Measurements from ENCODE around the gene MPEG1. TPM values are rescaled to one million over a fixed set of nuclear protein-coding genes. Genes with fewer than 3 reads are reported as not detected.

The MPEG1 gene, protein sequence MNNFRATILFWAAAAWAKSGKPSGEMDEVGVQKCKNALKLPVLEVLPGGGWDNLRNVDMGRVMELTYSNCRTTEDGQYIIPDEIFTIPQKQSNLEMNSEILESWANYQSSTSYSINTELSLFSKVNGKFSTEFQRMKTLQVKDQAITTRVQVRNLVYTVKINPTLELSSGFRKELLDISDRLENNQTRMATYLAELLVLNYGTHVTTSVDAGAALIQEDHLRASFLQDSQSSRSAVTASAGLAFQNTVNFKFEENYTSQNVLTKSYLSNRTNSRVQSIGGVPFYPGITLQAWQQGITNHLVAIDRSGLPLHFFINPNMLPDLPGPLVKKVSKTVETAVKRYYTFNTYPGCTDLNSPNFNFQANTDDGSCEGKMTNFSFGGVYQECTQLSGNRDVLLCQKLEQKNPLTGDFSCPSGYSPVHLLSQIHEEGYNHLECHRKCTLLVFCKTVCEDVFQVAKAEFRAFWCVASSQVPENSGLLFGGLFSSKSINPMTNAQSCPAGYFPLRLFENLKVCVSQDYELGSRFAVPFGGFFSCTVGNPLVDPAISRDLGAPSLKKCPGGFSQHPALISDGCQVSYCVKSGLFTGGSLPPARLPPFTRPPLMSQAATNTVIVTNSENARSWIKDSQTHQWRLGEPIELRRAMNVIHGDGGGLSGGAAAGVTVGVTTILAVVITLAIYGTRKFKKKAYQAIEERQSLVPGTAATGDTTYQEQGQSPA
- total RNA-seq: 13.5 TPM

DNA sequence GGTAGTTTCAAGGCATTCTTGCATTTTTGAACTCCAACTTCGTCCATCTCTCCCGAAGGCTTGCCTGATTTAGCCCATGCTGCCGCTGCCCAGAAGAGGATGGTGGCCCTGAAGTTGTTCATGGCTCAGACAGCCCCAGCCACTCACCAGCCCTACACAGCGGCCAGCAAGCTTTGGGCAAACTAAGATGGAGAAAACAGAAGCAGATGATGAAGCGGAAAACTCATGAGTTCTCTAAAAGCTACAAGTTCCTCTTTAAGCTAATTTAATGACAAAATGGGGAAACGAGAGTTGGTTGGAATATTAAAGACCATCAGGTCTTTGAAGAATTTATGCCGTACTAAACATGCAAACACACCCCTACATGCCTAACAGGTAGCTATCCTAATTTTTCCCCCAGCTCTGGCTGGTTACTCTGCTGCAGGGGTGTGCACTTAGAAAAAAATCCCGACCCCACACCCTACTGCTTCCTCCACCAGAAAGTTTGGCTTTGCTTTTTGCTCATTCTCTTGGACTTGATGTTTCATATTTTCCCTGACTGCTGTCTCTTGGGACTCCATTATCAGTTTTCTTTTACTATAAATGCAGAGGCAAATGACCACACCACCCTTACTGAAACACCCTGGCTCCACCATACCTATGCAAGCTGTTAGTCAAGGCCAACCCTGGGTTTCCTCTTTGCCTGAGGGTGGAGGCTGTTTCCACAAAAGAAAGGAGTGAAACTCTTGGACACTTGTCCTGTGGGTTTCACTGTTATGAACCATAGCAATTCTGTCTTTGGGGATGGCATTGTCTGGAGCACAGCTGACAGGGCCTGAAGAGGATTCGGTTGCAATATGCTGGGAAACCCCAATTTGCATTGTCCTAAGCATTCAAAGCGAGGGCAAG is at the start of gene MPEG1:
MPEG1 (minus strand) TSS at position 184 of the 888 bp plus-strand sequence; CDS start at position 122, 62 bp downstream.
- DNase-seq (ENCODE audit: low spot score): no peak

DNA sequence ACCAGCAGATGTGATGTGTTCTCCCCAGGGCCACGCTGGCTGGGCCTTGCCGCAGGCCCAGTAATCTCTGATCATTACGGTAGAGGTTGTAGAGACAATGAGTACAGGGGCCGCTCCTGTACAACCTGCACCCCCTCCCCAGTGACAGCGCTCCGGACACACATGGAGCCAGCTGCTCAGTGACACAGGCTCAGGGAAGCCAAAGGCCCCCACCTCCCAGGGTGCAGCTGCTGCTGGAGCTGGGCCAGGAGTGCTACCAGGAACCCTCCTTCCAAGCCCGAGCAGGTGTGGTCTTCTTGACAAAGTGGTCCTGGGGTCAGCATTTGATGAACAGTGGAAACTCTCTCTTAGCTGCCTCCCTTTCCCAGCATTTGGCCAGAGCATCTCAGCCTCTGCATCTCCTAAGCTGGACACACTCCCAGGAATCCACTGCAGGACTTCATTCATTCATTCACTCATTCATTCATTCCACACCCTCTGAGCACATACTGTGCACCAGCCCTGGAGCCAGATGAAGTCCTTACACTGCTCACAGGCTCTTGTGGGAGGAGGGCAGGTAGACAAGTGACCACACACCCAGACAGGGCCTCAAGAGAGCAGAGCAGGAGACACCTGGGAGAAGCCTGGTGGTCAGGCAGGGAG is 49.6 kb upstream of the MPEG1 start:
- no peak for DNase-seq (ENCODE audit: low spot score)

DNA sequence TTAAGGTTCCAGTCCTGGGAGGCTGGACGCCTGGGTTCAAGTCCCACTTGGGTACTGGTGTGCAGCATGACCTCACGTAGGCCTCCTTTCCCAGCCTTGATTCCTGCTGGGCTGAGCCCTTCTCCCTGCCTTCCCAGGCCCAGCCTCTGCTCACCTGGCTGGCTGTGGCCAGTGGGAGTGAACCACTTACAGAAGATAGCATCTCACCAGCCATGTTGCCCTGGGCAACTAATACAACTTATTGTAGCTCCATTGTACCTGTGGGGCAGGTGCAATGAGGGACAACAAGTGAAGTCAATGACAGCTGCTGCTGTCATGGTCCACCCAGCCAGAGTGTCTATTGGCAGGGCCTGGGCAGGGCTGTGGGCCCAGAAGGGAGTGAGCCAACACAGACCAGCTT is 48.4 kb upstream of the MPEG1 start:
- no peak for DNase-seq (ENCODE audit: low spot score)

DNA sequence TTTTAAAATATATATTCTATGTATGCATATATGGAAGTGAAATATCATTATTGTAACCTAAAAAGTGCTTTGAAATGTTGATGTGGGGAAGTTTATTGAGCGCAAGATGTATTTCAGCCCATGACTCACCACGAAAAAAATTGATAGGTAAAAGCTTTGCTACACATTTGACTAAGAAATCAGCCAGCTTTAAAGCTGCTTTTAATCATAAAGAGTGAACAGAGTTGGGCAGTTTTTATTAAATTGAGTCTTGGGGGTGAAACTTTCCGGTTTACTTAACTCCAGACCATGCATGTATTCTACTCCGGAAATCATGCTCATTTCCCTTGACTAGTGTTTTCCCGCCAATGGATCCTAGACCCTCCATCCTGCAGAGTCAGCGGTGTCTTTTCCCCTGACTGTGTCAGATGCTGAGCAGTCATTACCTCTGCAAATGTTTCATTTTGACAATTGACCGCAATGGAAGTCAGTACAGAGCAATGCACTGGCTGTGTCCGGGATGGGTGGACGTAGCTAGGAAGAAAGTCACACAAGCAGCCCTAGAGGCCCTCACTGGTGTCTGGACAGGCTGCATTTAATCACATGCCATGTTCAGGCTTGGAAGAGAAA is 47.2 kb upstream of the MPEG1 start:
- no peak for DNase-seq (ENCODE audit: low spot score)

DNA sequence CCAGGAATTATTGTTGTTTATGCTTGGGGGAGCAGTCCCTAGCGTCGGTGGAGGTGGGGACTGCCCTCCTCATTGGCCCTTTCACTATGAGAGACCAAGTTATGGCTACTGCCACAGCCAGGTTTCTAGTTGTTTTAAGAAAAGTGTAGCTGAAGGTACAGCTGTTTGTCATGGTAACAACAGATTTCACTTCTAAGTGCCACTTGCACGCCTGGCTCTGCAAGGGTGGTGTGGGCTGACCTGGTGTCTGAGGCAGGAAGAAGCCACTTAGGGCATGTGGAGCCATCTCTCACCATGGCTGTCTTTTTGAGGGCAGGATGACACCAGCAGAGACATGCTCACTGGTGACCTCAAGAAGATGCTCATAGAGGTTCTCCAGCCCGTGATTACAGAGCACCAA is 46.3 kb upstream of the MPEG1 start:
- DNase-seq (ENCODE audit: low spot score): no peak

DNA sequence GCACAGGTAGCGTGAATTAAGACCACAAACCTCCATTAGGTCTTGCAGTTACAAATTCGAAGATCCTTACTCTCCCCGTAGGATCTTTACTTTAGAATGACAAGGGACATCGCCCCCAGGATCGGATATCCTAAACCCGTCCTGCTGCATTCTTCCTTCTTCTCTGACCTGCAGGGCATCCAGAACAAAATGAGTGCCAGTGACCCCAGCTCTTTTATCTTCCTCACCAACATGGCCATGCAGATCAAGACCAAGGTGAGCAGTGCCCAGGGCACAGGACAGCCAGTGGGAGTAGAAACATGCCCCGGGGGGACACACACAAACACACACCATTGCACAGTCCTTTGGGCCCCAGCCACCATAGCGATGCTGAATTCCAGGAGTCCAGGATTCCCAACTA is 42.6 kb upstream of the MPEG1 start:
- DNase-seq (ENCODE audit: low spot score): no peak

DNA sequence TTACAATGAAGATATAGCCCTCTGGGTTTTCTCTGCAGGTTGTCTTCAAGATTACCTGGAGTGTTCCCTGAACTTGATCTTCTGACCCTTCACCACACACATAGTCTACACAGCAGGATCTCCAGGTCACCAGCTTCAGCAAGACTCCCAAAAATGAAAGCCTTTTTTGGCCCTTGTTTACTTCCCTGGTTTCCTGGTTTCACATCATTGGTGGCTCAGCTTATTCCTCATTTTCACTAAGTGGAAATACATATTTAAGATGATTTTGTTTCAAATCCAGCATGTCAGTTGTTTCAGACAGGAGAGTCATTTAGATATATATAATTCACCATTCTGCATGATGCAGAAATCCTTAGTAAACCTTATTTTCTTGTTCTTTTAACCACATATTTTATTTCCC is 41.6 kb upstream of the MPEG1 start:
- no peak for DNase-seq (ENCODE audit: low spot score)

DNA sequence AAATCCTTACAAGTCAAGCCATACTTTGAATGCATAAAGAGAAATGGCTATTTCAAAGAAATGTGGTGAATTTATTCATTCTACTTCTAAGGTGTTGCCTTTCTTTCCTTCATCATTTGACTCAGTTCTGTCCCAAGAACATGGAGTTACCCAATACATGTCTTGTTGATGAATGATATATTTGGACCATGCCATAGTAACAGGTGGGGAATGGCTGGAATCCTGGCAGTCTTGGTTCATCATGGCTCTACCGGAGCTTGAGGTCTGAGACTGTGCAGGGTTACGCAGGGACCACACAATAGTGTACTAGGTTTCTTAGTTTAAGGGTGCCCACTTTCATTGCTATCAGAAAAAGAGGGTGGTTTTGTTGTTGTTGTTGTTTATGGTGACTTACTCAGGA is 40.3 kb upstream of the MPEG1 start:
- no peak for DNase-seq (ENCODE audit: low spot score)

DNA sequence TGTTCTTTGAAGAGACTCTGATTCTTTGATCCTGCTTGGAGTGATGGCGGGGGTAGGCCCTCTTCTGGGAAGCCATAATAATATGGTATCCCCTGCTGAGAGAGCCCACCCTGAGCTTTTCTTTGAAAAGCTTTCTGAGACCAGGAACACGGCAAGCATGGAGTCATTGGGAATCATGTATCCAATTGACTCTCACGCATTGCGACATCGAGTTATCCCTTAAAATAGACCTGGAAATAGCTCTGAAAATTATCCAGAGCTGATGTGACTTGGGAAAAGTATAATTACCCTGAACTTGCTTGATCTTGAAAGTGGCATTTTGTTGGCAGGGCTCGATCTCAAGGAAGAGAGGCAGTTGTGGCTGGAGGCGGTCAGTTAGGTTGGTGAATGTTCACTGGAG is 36.8 kb upstream of the MPEG1 start:
- DNase-seq (ENCODE audit: low spot score): no peak

DNA sequence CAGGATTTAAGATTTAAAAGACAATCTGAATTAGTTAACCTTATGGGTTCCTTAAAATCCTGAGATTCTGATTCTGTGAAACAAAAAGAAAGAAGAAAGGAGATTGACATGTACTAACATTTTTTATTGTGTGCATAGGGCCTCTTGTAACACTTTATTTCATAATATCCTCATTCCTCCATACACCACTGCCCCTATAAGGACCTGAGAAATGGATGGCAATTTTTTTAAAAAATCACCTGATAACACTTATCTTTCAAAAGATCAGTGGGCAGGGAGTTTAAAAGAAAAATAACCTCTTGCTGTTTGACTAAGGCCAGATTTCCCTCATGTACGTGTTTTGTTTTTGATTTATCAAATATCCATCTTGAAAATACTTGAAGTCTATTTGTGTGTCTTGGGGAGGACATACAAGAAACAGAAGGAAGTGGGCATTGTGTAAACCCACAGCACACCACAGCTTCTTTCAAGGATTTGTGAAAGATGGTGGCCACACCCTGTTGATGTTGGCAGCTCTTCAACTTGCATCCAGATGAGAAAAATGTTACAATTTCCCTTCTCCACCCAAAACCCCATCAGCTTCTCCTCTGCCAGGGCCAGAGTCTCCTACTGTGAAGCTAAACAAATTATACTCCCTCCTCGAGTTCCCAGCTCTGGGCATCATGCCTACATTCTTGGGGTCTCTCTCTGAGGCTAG is 35.0 kb upstream of the MPEG1 start:
- DNase-seq (ENCODE audit: low spot score): no peak

DNA sequence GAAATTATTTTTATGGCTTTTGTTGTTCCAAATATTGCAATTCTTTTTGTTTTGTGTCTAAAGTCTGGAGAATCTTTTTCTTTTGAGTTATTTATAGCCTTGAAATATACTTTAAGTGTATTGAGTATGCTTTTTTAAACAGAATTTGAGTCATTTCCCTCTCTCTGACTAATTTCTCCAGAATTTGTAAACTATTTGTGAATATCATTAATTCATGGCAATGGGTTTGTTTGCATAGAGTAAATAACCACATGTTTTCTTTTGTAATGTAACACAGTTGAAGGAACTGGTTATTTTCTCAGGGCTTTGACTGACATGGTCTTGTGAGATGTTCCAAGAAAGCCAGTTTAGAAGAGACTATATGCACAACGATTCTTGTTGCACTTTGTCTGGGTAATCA is 30.9 kb upstream of the MPEG1 start:
- DNase-seq (ENCODE audit: low spot score): no peak

DNA sequence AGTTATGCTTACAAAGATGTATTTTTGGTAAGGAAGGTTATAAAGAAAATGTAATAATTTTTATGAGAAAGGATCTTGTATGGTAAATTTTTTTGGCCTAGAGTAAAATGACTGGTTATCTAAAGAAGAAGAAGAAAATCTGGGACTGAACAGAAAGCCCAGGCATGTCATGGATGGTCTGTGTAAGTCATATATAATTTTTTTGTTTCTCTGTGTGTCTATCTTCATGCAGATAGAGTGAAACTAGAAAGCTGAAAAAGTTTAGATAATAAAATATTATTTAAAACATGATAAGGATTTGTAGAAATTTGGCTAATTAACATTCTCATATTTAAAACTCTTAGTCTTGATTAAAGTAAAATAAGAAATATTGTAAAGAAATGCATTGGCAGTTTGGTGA is 27.6 kb upstream of the MPEG1 start:
- no peak for DNase-seq (ENCODE audit: low spot score)

DNA sequence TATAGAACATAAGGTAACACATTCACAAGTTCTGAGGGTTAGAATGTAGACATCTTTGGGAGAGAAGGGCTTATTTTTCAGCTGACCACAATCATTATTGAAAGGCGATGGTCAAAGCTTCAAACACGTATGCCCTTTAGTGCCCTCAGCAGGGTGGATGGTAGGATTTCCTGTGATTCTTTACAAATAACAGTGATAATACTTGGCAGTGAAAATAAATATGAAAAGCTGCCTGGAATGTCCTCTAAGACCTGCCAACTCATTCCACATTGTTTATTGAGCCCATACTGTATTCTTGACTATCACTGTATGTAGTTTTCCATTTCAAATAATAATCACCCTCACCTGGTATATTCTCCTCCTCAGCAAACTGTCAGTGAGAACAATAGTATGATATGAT is 13.7 kb upstream of the MPEG1 start:
- no peak for DNase-seq (ENCODE audit: low spot score)

DNA sequence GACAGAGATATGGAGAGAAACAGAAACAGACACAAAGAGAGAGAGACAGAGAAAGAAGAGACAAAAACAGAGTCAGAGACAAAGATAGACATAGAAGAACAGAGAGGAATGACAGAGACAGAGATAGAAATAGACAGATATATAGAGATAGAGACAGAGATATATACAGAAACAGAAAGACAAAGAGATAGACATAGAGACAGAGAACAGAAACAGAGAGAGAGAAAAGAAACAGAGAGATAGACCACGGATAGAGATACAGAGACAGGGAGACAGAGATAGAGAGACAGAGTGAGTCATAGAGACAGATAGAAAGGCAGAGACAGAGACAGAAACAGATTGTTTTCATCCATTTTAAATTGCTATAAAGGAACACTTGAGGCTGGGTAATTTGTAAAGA is 12.3 kb upstream of the MPEG1 start:
- no peak for DNase-seq (ENCODE audit: low spot score)

DNA sequence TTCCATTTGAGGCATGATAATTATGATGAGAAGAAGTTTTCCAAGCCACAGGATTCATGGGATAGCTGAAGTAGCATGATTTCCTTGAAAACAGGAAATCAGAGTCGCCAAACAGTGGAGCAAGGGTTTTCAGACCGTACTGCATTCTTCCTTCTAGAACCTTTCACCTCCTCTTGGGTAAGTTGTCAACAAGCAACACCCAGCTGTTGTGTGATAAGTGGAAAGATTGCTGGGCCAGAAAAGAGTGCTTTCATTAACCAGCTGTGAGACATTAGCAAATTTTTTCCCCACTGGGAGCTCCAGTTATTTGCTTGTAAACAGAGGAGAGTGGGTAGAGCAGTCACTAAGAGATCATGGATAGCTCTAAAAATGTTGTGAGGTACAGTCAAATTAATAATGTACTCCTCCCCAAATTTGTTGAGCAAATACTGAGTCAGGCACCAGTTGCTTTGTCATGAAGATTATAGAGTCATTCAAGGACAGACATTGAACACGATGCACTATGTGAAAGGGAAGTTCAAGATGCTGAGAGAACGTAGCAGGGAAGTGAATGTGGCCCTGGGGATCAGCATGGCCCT is 11.7 kb upstream of the MPEG1 start:
- DNase-seq (ENCODE audit: low spot score): no peak

DNA sequence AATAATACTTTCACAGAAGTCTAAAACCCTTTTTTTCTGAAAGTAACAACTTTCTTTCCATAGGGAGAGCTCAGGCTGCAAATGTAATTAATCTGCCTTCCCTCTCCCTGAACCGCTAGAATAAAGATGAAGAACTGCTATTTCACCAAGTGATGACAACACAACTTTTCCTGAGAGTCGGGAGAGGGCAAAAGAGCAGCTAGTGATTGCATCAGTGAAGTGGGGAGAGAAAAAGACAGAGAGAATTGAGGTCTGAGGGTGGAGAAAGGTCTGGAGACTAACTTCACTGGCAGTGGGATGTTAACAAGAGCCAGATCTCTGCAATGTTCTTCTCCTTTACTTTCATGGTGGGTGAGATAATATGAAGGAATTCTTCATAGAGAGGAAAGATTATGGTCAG is 10.9 kb upstream of the MPEG1 start:
- no peak for DNase-seq (ENCODE audit: low spot score)

DNA sequence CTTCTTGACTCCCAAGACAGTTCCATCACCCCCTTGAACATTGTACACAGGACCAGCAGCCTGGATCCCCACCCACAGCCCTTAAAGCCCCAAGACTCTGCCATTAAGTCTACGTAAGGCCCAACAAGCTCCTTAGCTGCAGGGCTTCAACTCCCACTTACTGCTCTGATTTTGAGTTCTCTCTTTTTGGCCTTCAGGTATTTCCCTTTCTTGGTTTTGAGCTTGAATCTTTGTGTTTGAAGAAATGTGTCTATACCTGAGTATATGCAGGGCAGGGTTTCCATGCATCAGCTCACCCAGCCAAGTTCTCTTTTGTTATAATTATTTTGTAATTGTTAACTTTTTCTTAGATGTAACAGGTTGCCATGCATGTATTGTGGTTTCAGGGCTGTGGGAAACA is 10.4 kb upstream of the MPEG1 start:
- no peak for DNase-seq (ENCODE audit: low spot score)

DNA sequence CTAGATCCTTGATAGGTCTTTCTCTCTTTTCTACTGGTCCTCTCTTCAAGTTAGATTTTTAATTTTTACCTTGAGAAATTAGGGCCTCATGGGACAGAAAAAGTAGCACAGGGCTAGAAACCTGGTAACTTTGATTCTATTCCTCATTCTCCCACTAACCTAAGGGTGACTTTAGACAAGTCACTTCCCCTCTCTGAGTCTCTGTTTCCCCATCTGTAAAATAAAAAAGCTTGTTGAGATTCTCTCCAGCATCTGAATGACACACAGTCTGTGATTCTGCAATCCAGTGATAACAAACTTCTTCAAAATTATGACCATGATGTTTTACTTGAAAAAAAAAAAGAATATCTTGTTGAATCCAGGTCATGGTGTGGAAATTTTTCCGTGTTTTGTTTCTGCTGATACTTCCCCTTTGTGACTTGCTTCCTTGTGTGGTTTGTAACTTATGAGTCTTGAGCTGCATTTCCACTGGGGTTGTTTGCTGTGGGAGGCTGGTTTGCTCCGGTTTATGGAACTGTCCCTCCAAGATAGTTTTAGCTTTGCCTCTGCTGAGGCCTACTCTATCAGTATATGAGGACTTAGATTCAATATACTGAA is 9.8 kb upstream of the MPEG1 start:
- DNase-seq (ENCODE audit: low spot score): no peak

DNA sequence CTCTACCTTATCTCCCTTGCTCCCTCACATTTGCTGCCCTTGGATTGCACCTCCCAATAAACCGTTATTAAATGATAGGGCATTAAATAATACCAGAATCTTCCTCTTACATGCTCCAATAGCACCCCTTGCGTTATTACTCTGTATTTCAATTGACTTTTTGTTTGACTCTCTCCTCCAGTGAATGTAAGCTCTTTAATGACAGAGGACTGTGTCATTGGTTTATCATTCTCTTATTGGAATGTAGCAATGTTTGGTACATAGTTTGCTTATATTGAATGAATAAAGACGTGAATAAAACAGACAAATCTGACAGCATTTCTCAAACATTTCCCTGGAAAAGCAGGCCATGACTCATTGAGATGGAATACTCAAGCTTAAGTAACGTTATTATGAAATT is 8.7 kb upstream of the MPEG1 start:
- no peak for DNase-seq (ENCODE audit: low spot score)

DNA sequence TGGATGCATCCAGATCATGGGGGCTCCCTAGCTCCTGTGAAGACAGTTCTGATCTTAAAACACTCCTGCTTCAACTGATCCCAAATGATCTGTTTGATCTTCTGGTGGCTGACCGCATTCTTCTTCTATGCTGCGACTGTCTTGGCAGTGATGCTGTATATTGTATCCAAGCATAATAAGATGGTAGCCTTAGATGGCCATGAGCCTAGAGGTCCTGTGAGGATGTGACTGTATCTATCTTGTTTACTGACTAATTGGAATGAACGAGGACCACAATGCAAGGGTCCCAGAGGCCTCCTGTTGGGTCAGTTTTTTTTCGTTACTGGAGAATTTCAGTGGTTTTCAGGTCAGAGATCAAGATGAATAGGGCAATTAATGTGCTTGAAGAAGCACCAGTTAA is 7.1 kb upstream of the MPEG1 start:
- no peak for DNase-seq (ENCODE audit: low spot score)

Data from mucosa of gallbladder (tissue), 1 donor.